Natural killer cell (primary cell): ENCODE measurements around the gene SPINT1. TPM values are rescaled to one million over a fixed set of nuclear protein-coding genes. Genes with fewer than 3 reads are reported as not detected.

Source experiments
- ATAC-seq, 3 donors: fragments of 150-1000 bp in 2 of 3; fragments of 200-7000 bp in 1 of 3; cut with Tn5 transposase; 1 replicate in 1 of 3; 2 replicates in 2 of 3; pipeline ENCODE4 v1.10.0; 2021; ENCODE audit warnings: mild to moderate bottlenecking in 2 of 3, moderate library complexity in 2 of 3
- DNase-seq, 2 donors: peaks; one replicate each; pipeline versions ENCODE4 v3.0.0 to v3.0.0-alpha.2; 2013 to 2021; ENCODE audit warnings: mixed read lengths in 1 of 2
- H3K27ac ChIP-seq: one replicate; pipeline ENCODE4 v1.5.1; 2013; ENCODE audit warnings: mild to moderate bottlenecking, low read length
- H3K27me3 ChIP-seq: one replicate; pipeline ENCODE4 v1.6.1; 2013; ENCODE audit warnings: low read length; ENCODE audit not compliant: control insufficient read depth, insufficient read depth
- H3K36me3 ChIP-seq: one replicate; pipeline ENCODE4 v1.6.1; 2013; ENCODE audit warnings: low read length; ENCODE audit not compliant: control insufficient read depth, insufficient read depth
- H3K4me1 ChIP-seq: one replicate; pipeline ENCODE4 v1.6.1; 2013; ENCODE audit warnings: low read length; ENCODE audit not compliant: control insufficient read depth, insufficient read depth
- H3K4me3 ChIP-seq: one replicate; pipeline ENCODE4 v1.5.1; 2013; ENCODE audit warnings: low read length
- H3K9me3 ChIP-seq: one replicate; pipeline ENCODE4 v1.6.1; 2013; ENCODE audit warnings: low read length; ENCODE audit not compliant: control insufficient read depth, insufficient read depth
- H3K27ac Mint-ChIP-seq, 2 donors: one replicate each; pipeline ENCODE4 v1.8.0; 2022; ENCODE audit warnings: mild to moderate bottlenecking in 2 of 2, mixed read lengths in 2 of 2, moderate library complexity in 1 of 2
- H3K27me3 Mint-ChIP-seq, 2 donors: one replicate each; pipeline ENCODE4 v1.8.0; 2022; ENCODE audit warnings: low read depth in 2 of 2, mixed read lengths in 2 of 2
- H3K36me3 Mint-ChIP-seq: one replicate; pipeline ENCODE4 v1.8.0; 2022; ENCODE audit warnings: mixed read lengths
- H3K4me1 Mint-ChIP-seq, 2 donors: one replicate each; pipeline ENCODE4 v1.8.0; 2022; ENCODE audit warnings: mixed read lengths in 2 of 2
- H3K4me3 Mint-ChIP-seq: one replicate; pipeline ENCODE4 v1.8.0; 2022; ENCODE audit warnings: mild to moderate bottlenecking, moderate library complexity, mixed read lengths
- H3K9me3 Mint-ChIP-seq, 2 donors: one replicate each; pipeline ENCODE4 v1.8.0; 2022; ENCODE audit warnings: mixed read lengths in 2 of 2
- WGBS: methylation state at CpG from one replicate; pipeline ENCODE4 v1.1.7; 2013; ENCODE audit warnings: missing lambda C conversion rate; ENCODE audit not compliant: insufficient coverage; 5-methylcytosine and 5-hydroxymethylcytosine counted together
- intact Hi-C: fragments of 100-400 bp; cut with micrococcal nuclease; formaldehyde crosslinking; loops from one replicate; pipeline ENCODE4 v1.14.2; 2022
- total RNA-seq, 4 donors: library from RNA; stranded (reverse); fragments of 120-200 nt in 1 of 4; gene quantifications; one replicate each; pipeline versions ENCODE4 v1.2.3 to v1.2.4, GENCODE V29; 2013 to 2022
- TF ChIP-seq, protein P1 (sequence below): fragments of 200-600 bp; IDR thresholded peaks from one replicate; pipeline ENCODE4 v1.8.0; 2022; ENCODE audit warnings: antibody characterized with exemption

Gene SPINT1
- total RNA-seq, 3 donors from 2014 or later (not counting 1 experiment from before 2014, with no cell fraction given): 0.41 to 3.1 (median 1.7) TPM

DNA sequence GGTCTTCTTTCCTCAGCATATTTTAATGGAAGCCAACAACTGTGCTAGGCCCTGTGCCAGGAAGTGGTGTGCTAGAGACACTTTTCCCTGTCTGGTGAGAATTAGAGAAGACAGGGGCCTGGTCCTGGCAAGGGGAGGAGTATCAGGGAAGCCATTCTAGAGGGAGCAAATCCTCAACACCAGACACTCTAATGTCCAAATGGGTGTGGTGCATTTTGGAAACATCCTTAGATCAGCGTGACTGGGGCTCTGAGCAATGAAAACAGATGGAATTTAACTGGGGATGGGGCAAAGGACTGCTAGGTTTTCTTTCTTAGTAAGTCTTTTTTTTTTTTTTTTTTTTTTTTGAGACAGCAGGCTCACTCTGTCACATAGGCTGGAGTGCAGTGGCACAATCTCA, 42.7 kb downstream of the SPINT1 start:
- H3K36me3 ChIP-seq: no peaks in the 10 kb centered on the region
- H3K4me1 ChIP-seq: peaks cover 25% of the 10 kb centered on the region
- H3K36me3 Mint-ChIP-seq: no peaks in the 10 kb centered on the region
- H3K9me3 ChIP-seq: no peaks in the 10 kb centered on the region
- no peak overlapping the region for H3K4me3 Mint-ChIP-seq
- H3K9me3 Mint-ChIP-seq: no peaks in the 10 kb centered on the region
- DNase-seq (no peak), ATAC-seq (no peak)
- H3K27ac Mint-ChIP-seq: no peak overlapping the region
- H3K27me3 ChIP-seq: peaks cover 7% of the 10 kb centered on the region
- H3K4me3 ChIP-seq: no peak overlapping the region
- peaks cover 12 to 13% of the 10 kb centered on the region in 2 donors for H3K27me3 Mint-ChIP-seq
- H3K4me1 Mint-ChIP-seq: peaks cover 13 to 15% of the 10 kb centered on the region in 2 donors
- WGBS: 100% methylated on average over 1 of the region's 1 CpG
- TF ChIP-seq, protein P1, sequence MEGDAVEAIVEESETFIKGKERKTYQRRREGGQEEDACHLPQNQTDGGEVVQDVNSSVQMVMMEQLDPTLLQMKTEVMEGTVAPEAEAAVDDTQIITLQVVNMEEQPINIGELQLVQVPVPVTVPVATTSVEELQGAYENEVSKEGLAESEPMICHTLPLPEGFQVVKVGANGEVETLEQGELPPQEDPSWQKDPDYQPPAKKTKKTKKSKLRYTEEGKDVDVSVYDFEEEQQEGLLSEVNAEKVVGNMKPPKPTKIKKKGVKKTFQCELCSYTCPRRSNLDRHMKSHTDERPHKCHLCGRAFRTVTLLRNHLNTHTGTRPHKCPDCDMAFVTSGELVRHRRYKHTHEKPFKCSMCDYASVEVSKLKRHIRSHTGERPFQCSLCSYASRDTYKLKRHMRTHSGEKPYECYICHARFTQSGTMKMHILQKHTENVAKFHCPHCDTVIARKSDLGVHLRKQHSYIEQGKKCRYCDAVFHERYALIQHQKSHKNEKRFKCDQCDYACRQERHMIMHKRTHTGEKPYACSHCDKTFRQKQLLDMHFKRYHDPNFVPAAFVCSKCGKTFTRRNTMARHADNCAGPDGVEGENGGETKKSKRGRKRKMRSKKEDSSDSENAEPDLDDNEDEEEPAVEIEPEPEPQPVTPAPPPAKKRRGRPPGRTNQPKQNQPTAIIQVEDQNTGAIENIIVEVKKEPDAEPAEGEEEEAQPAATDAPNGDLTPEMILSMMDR: no peak
- intact Hi-C loops: no loop called here
- no peak overlapping the region for H3K27ac ChIP-seq

DNA sequence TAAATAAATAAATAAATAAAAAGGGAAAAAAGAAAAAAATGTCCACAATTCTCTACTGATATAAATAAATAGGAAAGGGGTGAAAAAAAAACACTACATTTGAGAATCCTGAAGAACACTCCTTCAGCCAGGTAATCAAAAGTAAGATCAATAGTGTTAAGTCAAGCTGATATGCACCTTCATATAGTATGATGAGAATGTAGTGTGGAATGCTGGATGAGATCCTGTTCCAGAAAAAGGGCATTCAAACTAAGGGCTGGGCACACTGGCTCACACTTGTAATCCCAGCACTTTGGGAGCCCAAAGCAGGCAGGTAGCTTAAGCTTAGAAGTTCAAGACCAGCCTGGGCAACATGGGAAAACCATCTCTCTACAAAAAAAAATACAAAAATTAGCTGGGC, 45.3 kb downstream of the SPINT1 start:
- Histone ChIP-seq H3K36me3 (no peaks in the 10 kb centered on the region), H3K27me3 (no peaks in the 10 kb centered on the region), H3K4me1 (peaks cover 31% of the 10 kb centered on the region), H3K9me3 (no peaks in the 10 kb centered on the region), H3K4me3 (no peak overlapping the region), H3K27ac (no peak overlapping the region)
- Mint-ChIP-seq H3K4me1 (peaks cover 26 to 30% of the 10 kb centered on the region in 2 donors), H3K9me3 (no peaks in the 10 kb centered on the region), H3K27ac (no peak overlapping the region), H3K27me3 (peaks cover 9 to 12% of the 10 kb centered on the region in 2 donors), H3K36me3 (no peaks in the 10 kb centered on the region), H3K4me3 (no peak overlapping the region)
- DNase-seq: no peak
- no peak for ATAC-seq
- TF ChIP-seq, protein P1: no peak
- intact Hi-C loops: no loop called here

DNA sequence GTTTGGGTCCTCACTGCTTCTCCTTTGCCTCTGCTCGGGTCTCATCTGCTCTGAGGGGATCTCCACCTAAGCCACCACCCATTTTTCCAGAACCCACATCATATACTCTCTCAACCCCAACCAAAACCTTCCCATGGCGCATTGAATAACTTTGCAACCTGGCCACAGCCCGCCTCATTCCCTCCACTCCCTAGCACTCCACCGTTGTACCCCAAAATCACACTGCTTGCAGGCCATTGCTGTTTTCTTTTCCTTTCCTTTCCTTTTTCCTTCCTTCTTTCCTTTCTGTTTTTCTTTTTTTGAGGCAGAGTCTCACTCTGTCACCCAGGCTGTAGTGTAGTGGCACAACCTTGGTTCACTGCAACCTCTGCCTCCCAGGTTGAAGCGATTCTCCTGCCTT, 47.3 kb downstream of the SPINT1 start:
- no peaks in the 10 kb centered on the region for H3K27me3 ChIP-seq
- WGBS: 91% methylated on average over 5 of the region's 5 CpGs
- no peak overlapping the region for H3K27ac Mint-ChIP-seq
- H3K9me3 Mint-ChIP-seq: no peaks in the 10 kb centered on the region
- H3K4me3 ChIP-seq: no peak overlapping the region
- no peaks in the 10 kb centered on the region for H3K36me3 Mint-ChIP-seq
- H3K36me3 ChIP-seq: peaks cover 5% of the 10 kb centered on the region
- H3K4me3 Mint-ChIP-seq: no peak overlapping the region
- no peak for DNase-seq
- H3K4me1 ChIP-seq: peaks cover 29% of the 10 kb centered on the region
- TF ChIP-seq, protein P1: no peak
- peaks cover 34 to 36% of the 10 kb centered on the region in 2 donors for H3K4me1 Mint-ChIP-seq
- H3K27ac ChIP-seq: no peak overlapping the region
- intact Hi-C loops: loop anchor here (5.0 to 10.0 kb wide), 2 partner anchors 214 to 326 kb away; partner anchors contain the start of genes CCDC32 and RPUSD2
- ATAC-seq: no peak
- H3K27me3 Mint-ChIP-seq: peaks cover 0 to 5% of the 10 kb centered on the region in 2 donors
- no peaks in the 10 kb centered on the region for H3K9me3 ChIP-seq

DNA sequence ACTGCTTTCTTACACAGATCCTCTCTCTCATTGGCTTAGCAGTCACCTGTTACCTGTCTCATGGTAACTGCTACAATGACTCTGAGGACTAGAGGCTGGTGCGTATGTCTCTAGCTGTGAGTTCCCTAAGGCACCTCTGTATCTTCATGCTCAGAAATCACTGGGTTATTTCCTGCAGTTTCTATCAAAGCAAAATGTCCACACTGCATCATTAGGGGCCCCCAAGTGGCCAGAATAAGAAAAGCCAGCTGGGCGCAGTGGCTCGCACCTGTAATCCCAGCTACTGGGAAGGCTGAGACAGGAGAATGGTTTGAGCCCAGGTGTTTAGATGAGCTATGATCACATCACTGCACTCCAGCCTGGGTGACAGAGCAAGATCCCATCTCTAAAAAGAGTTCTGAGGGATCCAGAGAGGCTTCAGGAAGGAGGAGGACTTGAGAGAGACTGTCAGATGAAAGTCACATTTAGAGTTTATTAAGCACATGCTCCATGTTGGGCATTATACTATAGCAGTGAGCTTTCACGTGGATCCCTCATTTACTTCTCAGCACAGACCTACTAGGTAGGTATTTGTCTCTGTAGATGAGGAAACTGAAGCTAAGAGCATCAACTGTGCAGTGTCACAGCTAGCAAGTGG, 48.1 kb downstream of the SPINT1 start:
- Histone ChIP-seq H3K9me3 (no peaks in the 10 kb centered on the region), H3K4me3 (no peak overlapping the region), H3K27ac (no peak overlapping the region), H3K27me3 (no peaks in the 10 kb centered on the region), H3K36me3 (peaks cover 10% of the 10 kb centered on the region), H3K4me1 (peaks cover 30% of the 10 kb centered on the region)
- Mint-ChIP-seq H3K4me1 (peaks cover 37% of the 10 kb centered on the region in 2 donors), H3K36me3 (no peaks in the 10 kb centered on the region), H3K27me3 (peaks cover 0 to 5% of the 10 kb centered on the region in 2 donors), H3K27ac (peak overlapping the region in 1 of 2 donors; percentile 98), H3K4me3 (peak overlapping the region; percentile 62), H3K9me3 (no peaks in the 10 kb centered on the region)
- ATAC-seq (no peak), DNase-seq (peak in 1 of 2 donors; percentile 59)
- TF ChIP-seq, protein P1: peak; percentile 53
- intact Hi-C loops: loop anchor here (5.0 to 10.0 kb wide), 2 partner anchors 215 to 327 kb away; partner anchors contain the start of genes CCDC32 and RPUSD2
- 15% methylated on average over 3 of the region's 4 CpGs for WGBS
